ENCODE measurements around the gene DTWD2.

The DTWD2 gene

DNA sequence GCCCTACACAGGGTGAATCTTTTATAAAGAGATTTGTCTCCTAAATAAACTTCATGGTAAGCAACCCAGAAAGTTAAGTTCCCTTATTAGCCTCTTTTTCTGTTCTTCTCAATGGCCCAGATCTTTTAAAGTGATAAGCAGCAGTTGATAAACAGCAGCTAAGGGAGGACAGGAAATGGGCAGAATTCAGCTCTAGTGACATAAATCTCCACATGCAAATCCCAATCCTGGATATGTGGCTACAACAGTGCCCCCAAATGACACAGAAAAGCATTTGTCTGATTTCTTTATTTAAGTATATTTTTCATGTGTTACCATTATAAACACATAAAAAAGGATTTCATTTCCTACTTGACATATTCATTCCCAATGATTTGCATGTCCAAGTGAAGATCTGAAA is 199.0 kb downstream of the DTWD2 start:
- H3K4me3 ChIP-seq (ENCODE audit: low read depth, low read length) = no peak overlapping the region

DNA sequence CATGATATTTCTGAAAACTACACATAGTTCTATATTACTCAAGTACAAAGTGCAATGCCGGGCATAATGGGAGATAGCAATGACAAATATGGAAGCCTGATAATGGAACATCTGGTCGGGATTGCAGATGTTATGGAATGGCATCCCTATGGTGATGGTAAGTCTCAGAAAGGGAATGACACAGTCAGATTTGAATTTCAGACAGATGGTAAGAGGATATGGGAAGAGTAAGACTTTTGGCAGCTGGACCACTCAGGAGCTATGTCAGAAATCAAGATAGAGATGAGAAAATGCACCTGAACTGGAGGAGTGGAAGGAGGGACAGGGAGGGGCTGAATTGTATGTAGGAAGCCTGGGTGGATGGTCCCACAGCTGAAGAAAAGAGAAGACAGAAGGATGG is 200.0 kb downstream of the DTWD2 start:
- H3K4me3 ChIP-seq (ENCODE audit: low read depth, low read length) = no peak overlapping the region

All from iPS-11a (cell line).